Left ventricle myocardium inferior (tissue), 1 donor: ENCODE results near the gene PRRC2B. TPM values are rescaled to one million over a fixed set of nuclear protein-coding genes. Genes with fewer than 3 reads are reported as not detected.

Source experiments
- DNase-seq: peaks from one replicate; pipeline ENCODE4 v3.0.0-alpha.2; 2020
- H3K27ac ChIP-seq: fragments of 200-600 bp; replicated peaks from 2 replicates; pipeline ENCODE4 v1.8.0; 2021
- H3K27me3 ChIP-seq: fragments of 200-600 bp; 2 replicates; pipeline ENCODE4 v1.8.0; 2021; ENCODE audit warnings: low read depth
- H3K36me3 ChIP-seq: fragments of 200-600 bp; 2 replicates; pipeline ENCODE4 v1.8.0; 2021
- H3K4me1 ChIP-seq: fragments of 200-600 bp; 2 replicates; pipeline ENCODE4 v1.8.0; 2021
- H3K4me3 ChIP-seq: fragments of 200-600 bp; 2 replicates; pipeline ENCODE4 v1.8.0; 2021; ENCODE audit warnings: mild to moderate bottlenecking, moderate library complexity
- H3K9me3 ChIP-seq: fragments of 200-600 bp; replicated peaks from 2 replicates; pipeline ENCODE4 v1.8.0; 2021
- CTCF ChIP-seq: fragments of 200-600 bp; IDR thresholded peaks from 2 replicates; pipeline ENCODE4 v1.8.0; 2021; ENCODE audit warnings: antibody characterized with exemption, mild to moderate bottlenecking, borderline replicate concordance
- intact Hi-C: fragments of 100-400 bp; cut with micrococcal nuclease; formaldehyde crosslinking; loops from one replicate; pipeline ENCODE4 v1.11.0; 2022
- total RNA-seq: library from RNA; stranded (reverse); fragmentation: NEBNext Ultra II Directional; extraction: Animal tissue kit (Norgen Biotek cat#: 25700); gene quantifications from one replicate; pipeline ENCODE4 v1.2.1, GENCODE V29; 2021
- donor health status: DM: no; HTN: yes; CAD: no; lungs with severe emphysema.

Gene PRRC2B
- total RNA-seq, 1 donor from 2014 or later: 109 TPM

GRCh38 chr9:131411719-131412681, 18.1 kb downstream of the PRRC2B start:
- intact Hi-C loops: no loop called here
- H3K4me1 ChIP-seq: peaks cover 99% of the 10 kb centered on the region
- H3K9me3 ChIP-seq: no peaks in the 10 kb centered on the region
- H3K27me3 ChIP-seq: no peaks in the 10 kb centered on the region
- H3K4me3 ChIP-seq: no peak overlapping the region
- no peak for TF ChIP-seq CTCF
- H3K36me3 ChIP-seq: no peaks in the 10 kb centered on the region
- DNase-seq: no peak
- H3K27ac ChIP-seq: peak overlapping the region; percentile 22

- peak overlapping the region; percentile 59 for H3K27ac ChIP-seq
- TF ChIP-seq CTCF: no peak
- no peaks in the 10 kb centered on the region for H3K36me3 ChIP-seq
- H3K4me1 ChIP-seq: peaks cover 100% of the 10 kb centered on the region
- intact Hi-C loops: no loop called here
- no peak overlapping the region for H3K4me3 ChIP-seq
- no peak for DNase-seq
- H3K9me3 ChIP-seq: no peaks in the 10 kb centered on the region
- no peaks in the 10 kb centered on the region for H3K27me3 ChIP-seq
Observed at GRCh38 chr9:131416509-131416908, 22.6 kb downstream of the PRRC2B start.

GRCh38 chr9:131417264-131418142, 23.6 kb downstream of the PRRC2B start:
- TF ChIP-seq CTCF: no peak
- Histone ChIP-seq H3K4me1 (peaks cover 100% of the 10 kb centered on the region), H3K9me3 (no peaks in the 10 kb centered on the region), H3K4me3 (no peak overlapping the region), H3K36me3 (no peaks in the 10 kb centered on the region), H3K27me3 (no peaks in the 10 kb centered on the region), H3K27ac (peak overlapping the region; percentile 59)
- DNase-seq: no peak
- intact Hi-C loops: no loop called here

- no peak for TF ChIP-seq CTCF
- DNase-seq: peak; percentile 39
- intact Hi-C loops: no loop called here
- peak overlapping the region; percentile 59 for H3K27ac ChIP-seq
- no peaks in the 10 kb centered on the region for H3K9me3 ChIP-seq
- no peaks in the 10 kb centered on the region for H3K36me3 ChIP-seq
- peaks cover 100% of the 10 kb centered on the region for H3K4me1 ChIP-seq
- H3K27me3 ChIP-seq: no peaks in the 10 kb centered on the region
- no peak overlapping the region for H3K4me3 ChIP-seq
Observed at GRCh38 chr9:131418143-131419025, 24.5 kb downstream of the PRRC2B start.
